HUES6 (cell line): ENCODE results near the gene LMO7.

Experiments
- H3K27ac ChIP-seq: 2 replicates; pipeline ENCODE4 v1.7.0; 2013; ENCODE audit warnings: low read depth, mild to moderate bottlenecking, low read length, inconsistent platforms
- H3K27me3 ChIP-seq: 2 replicates; pipeline ENCODE4 v1.6.1; 2013; ENCODE audit warnings: low read length; ENCODE audit not compliant: control insufficient read depth, insufficient read depth
- H3K36me3 ChIP-seq: 2 replicates; pipeline ENCODE4 v1.6.1; 2013; ENCODE audit warnings: low read length; ENCODE audit not compliant: control insufficient read depth, insufficient read depth
- H3K4me1 ChIP-seq: 2 replicates; pipeline ENCODE4 v1.6.1; 2013; ENCODE audit warnings: low read length; ENCODE audit not compliant: control insufficient read depth, insufficient read depth
- H3K4me3 ChIP-seq: 2 replicates; pipeline ENCODE4 v1.5.1; 2013; ENCODE audit warnings: low read depth, low read length
- H3K9ac ChIP-seq: one replicate; pipeline ENCODE4 v1.6.1; 2013; ENCODE audit warnings: mild to moderate bottlenecking, low read length
- H3K9me3 ChIP-seq: 2 replicates; pipeline ENCODE4 v1.6.1; 2013; ENCODE audit warnings: low read depth, low read length; ENCODE audit not compliant: control insufficient read depth, insufficient read depth

LMO7 gene

DNA sequence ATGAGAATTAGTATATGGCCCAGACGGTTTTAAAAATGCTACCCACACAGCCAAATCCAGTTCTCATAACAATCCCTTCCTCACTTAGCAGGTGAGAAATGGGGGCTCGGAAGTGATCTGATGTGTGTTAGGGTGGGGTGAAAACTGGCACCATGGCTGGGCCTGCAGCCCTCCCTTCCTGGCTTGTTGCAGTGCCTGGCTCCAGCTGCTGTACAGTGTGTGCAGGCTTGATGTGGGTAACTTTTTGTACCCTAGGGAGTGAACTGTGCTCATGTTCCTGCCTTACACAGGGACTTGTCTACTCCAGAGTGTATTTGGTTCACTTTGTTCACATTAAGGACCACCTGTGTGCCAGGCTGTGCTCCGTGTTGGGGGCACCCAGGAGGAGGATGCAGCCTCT lies 177.2 kb downstream of the LMO7 start:
- Histone ChIP-seq H3K9ac (no peak overlapping the region), H3K36me3 (no peaks in the 10 kb centered on the region), H3K4me1 (peaks cover 5% of the 10 kb centered on the region; the same call in 1 of the 2 replicates), H3K4me3 (no peak overlapping the region), H3K27me3 (no peaks in the 10 kb centered on the region), H3K9me3 (no peaks in the 10 kb centered on the region), H3K27ac (no peak overlapping the region)

DNA sequence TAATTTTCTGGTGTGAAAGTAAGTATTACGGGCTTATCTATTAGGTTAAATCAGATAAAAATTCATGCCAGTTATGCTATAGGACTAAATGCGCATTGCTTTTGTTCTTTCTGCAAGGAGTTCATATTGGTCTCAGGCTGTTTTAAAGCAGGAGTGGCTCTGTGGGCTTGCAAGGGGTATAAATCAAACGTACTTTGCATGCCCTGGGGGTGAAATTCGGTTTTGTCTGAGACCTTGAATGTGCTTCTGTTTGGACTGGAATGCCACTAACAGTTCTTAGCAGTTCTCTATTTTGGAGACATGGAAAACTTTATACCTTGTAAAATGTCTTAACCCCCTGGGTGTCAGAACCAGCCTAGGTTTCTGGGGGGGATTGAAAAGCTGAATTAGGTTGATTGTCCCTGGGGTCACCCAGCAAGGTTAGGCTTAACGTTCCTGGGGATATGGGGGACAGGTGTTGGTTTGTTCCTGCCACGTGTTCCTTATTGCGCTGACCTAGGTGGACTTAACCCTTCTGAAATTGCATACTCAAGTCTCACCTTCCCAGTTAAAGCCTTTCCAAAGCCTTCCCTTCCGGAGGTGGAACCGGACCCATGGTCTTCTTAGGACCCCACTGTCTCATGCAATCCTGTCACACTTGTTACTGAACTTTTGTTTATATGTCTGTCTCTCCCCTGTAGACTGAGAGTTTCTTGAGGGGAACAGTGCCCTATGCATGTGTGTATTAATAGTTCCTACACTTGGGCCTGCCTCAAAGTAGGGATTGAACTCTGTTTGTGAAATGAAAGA lies 182.2 kb downstream of the LMO7 start:
- no peaks in the 10 kb centered on the region for H3K36me3 ChIP-seq
- H3K9ac ChIP-seq: no peak overlapping the region
- no peak overlapping the region for H3K4me3 ChIP-seq
- no peaks in the 10 kb centered on the region for H3K9me3 ChIP-seq
- H3K4me1 ChIP-seq: peaks cover 16% of the 10 kb centered on the region
- no peaks in the 10 kb centered on the region for H3K27me3 ChIP-seq
- no peak overlapping the region for H3K27ac ChIP-seq

DNA sequence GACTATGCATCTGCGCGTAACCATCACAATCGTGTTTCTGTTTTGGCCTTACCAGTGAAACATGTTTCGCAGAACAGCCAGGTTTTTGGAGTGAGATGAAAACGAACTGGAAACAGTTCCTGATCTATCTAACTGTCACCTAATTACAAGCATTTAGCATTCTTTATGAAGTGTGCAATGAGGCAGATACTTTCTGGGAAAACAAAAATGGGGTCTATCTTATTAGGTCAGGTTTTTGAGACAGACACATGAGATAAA lies 182.8 kb downstream of the LMO7 start:
- Histone ChIP-seq H3K4me3 (no peak overlapping the region), H3K9ac (no peak overlapping the region), H3K27ac (no peak overlapping the region), H3K36me3 (no peaks in the 10 kb centered on the region), H3K27me3 (no peaks in the 10 kb centered on the region), H3K9me3 (no peaks in the 10 kb centered on the region), H3K4me1 (peaks cover 16% of the 10 kb centered on the region)

DNA sequence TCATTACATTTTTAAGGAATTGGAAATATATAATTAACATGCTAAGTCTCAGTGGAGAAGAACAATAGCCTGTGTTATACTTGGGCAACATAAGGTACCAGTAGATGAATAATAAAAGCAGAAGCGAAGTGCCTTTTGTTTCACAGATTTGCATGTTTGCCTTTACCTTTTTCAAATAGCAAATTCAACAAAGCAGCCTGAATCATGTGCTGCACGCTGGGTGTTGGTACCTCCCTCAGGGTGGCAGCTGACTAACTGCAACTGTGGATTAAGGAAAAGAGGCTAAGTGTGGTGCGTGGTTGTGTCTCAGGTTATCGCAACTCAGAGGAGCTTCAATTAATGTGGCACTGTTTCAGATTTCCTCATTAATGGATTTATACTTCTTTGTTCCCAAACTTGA lies 189.0 kb downstream of the LMO7 start:
- H3K27me3 ChIP-seq: no peaks in the 10 kb centered on the region
- no peak overlapping the region for H3K9ac ChIP-seq
- H3K9me3 ChIP-seq: no peaks in the 10 kb centered on the region
- H3K4me3 ChIP-seq: no peak overlapping the region
- H3K36me3 ChIP-seq: no peaks in the 10 kb centered on the region
- H3K4me1 ChIP-seq: peaks cover 10% of the 10 kb centered on the region
- no peak overlapping the region for H3K27ac ChIP-seq

DNA sequence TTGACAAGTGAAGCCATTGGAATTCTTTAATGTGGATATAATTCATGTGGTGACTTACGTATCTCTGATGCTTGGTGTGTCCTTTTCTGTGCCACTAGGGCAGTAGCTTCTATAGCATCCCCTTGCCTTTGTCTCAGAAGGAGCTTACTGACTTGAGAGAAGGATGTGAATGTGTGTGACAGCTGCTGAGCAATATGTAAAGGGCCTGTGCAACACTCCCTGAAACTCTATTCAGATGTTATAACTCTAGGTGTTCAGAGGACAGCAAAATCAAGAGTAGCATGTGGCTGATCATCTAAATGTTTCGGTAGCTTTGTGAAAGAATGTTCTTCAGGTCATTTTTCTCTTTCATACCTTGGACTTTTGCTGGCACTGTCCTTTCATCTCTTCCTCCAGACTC lies 189.5 kb downstream of the LMO7 start:
- H3K4me1 ChIP-seq: peaks cover 10% of the 10 kb centered on the region
- H3K9me3 ChIP-seq: no peaks in the 10 kb centered on the region
- H3K36me3 ChIP-seq: no peaks in the 10 kb centered on the region
- H3K4me3 ChIP-seq: no peak overlapping the region
- no peak overlapping the region for H3K9ac ChIP-seq
- no peak overlapping the region for H3K27ac ChIP-seq
- H3K27me3 ChIP-seq: no peaks in the 10 kb centered on the region

DNA sequence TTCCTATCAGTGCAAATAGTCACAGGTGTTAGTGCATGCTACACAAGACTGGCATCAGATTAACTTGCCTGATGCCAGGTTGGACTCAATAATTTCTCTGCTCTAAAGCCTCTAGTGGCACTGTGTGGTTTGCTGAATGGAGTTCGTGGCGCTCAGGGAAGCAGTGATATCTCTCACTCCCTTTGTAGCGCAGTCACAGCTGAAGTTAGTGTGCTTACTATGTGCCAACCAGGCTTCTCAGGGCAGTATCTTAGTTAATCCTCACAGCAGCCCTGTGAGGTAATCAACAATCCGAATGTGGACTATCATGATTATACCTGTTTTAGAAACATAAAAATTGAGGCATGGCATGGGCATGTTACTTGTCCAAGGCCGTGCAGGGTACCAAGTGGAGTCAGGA lies 190.3 kb downstream of the LMO7 start:
- H3K36me3 ChIP-seq: no peaks in the 10 kb centered on the region
- H3K4me1 ChIP-seq: peaks cover 10% of the 10 kb centered on the region
- no peak overlapping the region for H3K27ac ChIP-seq

DNA sequence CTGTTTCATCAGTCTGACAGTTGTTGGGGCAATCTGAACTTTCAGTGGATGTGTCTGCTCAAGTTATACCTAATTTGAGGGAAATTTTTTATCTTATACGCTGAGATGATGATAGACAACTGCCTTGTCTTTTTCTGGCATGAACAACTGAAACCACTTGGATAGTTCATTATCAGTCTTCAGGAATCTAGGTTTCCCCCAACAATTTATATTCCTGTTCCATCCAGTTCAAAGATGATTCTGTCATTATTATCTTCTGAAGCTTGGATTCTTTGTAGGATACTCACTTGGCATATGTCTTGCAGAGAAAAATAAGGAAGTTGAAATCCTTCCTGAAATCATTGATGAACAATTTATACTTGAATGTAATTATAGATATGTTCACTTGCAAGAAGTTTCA lies 193.7 kb downstream of the LMO7 start:
- Histone ChIP-seq H3K27ac (no peak overlapping the region), H3K36me3 (peaks cover 2% of the 10 kb centered on the region; the same call in 1 of the 2 replicates), H3K9me3 (peaks cover 7% of the 10 kb centered on the region), H3K4me3 (no peak overlapping the region), H3K9ac (no peak overlapping the region), H3K4me1 (peaks cover 10% of the 10 kb centered on the region), H3K27me3 (no peaks in the 10 kb centered on the region)

More for the DNA sequence above, 190.3 kb downstream of the LMO7 start:
- peaks cover 3% of the 10 kb centered on the region for H3K9me3 ChIP-seq
- H3K4me3 ChIP-seq: no peak overlapping the region
- H3K27me3 ChIP-seq: no peaks in the 10 kb centered on the region
- H3K9ac ChIP-seq: no peak overlapping the region

DNA sequence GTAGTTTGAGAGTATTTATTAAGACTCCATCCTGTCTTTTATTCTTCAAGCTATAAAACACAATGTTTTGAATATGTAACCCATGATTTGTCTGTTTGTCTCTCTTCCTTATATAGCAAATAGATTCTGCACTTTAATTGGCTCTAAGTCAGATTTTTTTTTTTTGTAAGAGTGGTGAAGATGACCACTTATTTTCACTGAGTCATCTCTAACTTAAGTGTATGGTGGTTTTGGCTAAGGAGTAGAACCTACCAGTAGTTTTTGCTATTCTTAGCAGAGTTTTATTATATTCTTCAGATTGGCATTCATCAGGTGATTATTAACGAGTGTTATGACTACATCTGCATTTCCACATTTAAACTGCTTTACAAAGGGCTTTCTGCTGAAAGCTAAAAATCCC lies 194.7 kb downstream of the LMO7 start:
- H3K27ac ChIP-seq: no peak overlapping the region
- H3K4me1 ChIP-seq: no peaks in the 10 kb centered on the region
- H3K27me3 ChIP-seq: no peaks in the 10 kb centered on the region
- peaks cover 2% of the 10 kb centered on the region; the same call in 1 of the 2 replicates for H3K36me3 ChIP-seq
- no peak overlapping the region for H3K9ac ChIP-seq
- H3K4me3 ChIP-seq: no peak overlapping the region
- H3K9me3 ChIP-seq: peaks cover 7% of the 10 kb centered on the region

DNA sequence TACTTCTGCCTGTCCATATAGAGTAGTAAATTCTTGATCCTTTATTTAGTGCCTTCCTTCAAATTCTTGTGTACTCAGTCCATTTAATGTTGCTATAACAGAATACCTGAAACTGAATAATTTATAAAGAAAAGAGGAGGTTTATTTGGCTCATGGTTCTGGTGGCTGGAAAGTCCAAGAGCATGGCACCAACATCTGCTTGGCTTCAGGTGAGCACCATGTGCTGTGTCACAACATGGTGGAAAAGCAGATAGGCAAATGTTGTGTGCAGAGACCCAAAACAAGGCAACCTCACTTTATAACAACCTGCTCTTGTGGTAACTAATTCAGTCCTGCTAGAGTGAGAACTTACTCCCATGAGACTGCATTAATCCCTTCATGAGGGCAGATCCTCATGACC lies 195.3 kb downstream of the LMO7 start:
- Histone ChIP-seq H3K36me3 (peaks cover 2% of the 10 kb centered on the region; the same call in 1 of the 2 replicates), H3K27me3 (no peaks in the 10 kb centered on the region), H3K9ac (no peak overlapping the region), H3K27ac (no peak overlapping the region), H3K4me3 (no peak overlapping the region), H3K4me1 (no peaks in the 10 kb centered on the region), H3K9me3 (peaks cover 7% of the 10 kb centered on the region)

DNA sequence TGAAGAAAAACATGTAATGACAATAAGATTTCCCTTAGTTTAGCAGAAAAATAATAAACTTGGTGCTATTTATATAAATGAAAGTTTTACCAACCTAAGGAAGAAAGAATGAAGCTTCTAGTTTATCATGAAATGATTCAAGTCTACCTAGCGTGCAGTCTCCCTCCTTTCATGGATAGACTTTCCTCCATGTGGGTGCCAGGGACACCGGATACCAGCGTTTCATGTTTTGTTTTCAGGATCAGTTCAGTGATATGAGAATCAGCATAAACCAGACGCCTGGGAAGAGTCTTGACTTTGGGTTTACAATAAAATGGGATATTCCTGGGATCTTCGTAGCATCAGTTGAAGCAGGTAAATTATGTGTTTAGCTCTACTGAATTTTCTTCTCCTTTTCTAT lies 196.7 kb downstream of the LMO7 start:
- no peaks in the 10 kb centered on the region for H3K27me3 ChIP-seq
- peaks cover 7% of the 10 kb centered on the region for H3K9me3 ChIP-seq
- H3K36me3 ChIP-seq: peaks cover 2% of the 10 kb centered on the region; the same call in 1 of the 2 replicates
- H3K9ac ChIP-seq: no peak overlapping the region
- H3K4me1 ChIP-seq: no peaks in the 10 kb centered on the region
- no peak overlapping the region for H3K27ac ChIP-seq
- no peak overlapping the region for H3K4me3 ChIP-seq

DNA sequence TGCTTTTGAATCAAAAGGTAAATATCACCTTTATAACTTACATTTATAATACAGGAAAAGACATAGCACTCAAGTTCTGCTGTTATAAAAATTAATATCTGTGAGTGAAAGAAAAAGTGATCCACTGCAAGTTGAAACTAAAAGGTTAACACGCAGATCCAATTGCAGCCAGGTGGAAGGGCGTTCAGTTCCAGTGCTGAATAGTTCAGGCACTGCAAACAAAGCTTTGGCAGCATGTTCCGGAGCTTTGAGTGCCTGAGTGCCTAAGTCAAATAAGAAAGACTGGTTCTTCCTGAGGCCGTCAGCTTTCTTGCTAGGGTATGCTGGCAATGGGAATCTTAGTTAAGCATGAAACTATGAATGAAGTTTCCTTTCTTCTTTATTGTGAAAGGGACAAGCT lies 200.3 kb downstream of the LMO7 start:
- Histone ChIP-seq H3K27me3 (no peaks in the 10 kb centered on the region), H3K4me3 (no peak overlapping the region), H3K4me1 (no peaks in the 10 kb centered on the region), H3K27ac (no peak overlapping the region), H3K9me3 (peaks cover 3% of the 10 kb centered on the region), H3K9ac (no peak overlapping the region), H3K36me3 (peaks cover 2% of the 10 kb centered on the region; the same call in 1 of the 2 replicates)
